ENCODE results near the gene TTC33. TPM values are rescaled to one million over a fixed set of nuclear protein-coding genes. Genes with fewer than 3 reads are reported as not detected.

The TTC33 gene
- total and polyA plus RNA-seq, 2 of the 4 experiments (the other 2 are of a cell fraction), result 3.1 to 8.1 TPM

GRCh38 chr5:40799258-40799657 is 43.5 kb upstream of the TTC33 start:
- Histone ChIP-seq H3K4me2 (ENCODE audit: low read depth, low read length) (peak overlapping the region; percentile 64), H3K9ac (ENCODE audit: low read depth, low read length) (peak overlapping the region; percentile 5), H3K27ac (ENCODE audit: insufficient read depth, low read length) (peak overlapping the region; percentile 63), H3K23ac (ENCODE audit: low read depth, low read length) (peak overlapping the region; percentile 94), H3K4me3 (ENCODE audit: insufficient read depth, low read depth, low read length) (peak overlapping the region; percentile 85), H2AK5ac (ENCODE audit: low read depth, low read length) (peak overlapping the region; percentile 59; the same call in 1 of the 2 replicates), H3K4ac (ENCODE audit: low read depth, low read length) (peak overlapping the region; percentile 64; the same call in 1 of the 2 replicates), H2AFZ (replicated peaks; ENCODE audit: low read length, poor library complexity) (no peak overlapping the region), H3K18ac (ENCODE audit: low read depth, low read length) (peak overlapping the region; percentile 57), H4K20me1 (ENCODE audit: insufficient read depth, low read length) (peaks cover 32% of the 10 kb centered on the region), H2AK9ac (replicated peaks; ENCODE audit: low read depth, low read length, poor library complexity) (no peak overlapping the region), H2BK20ac (ENCODE audit: low read depth, low read length) (peak overlapping the region; percentile 59), H3K79me1 (ENCODE audit: low read depth in 1 of 2, low read length in 2 of 2) (peaks cover 0 to 26% of the 10 kb centered on the region in 2 experiments; a peak in 2 of 4 replicates), H4K91ac (ENCODE audit: insufficient read depth, low read depth, low read length) (peak overlapping the region; percentile 69), H3K27me3 (ENCODE audit: control insufficient read depth, insufficient read depth, low read length) (no peaks in the 10 kb centered on the region), H4K8ac (ENCODE audit: low read depth in 2 of 2, low read length in 2 of 2) (peak overlapping the region; percentile 4 to 60; a peak in 2 of 4 replicates), H2BK5ac (ENCODE audit: low read depth, low read length, poor library complexity, severe bottlenecking) (peak overlapping the region; percentile 87), H3K56ac (ENCODE audit: extremely low read depth, insufficient read depth, low read length) (peak overlapping the region; percentile 66; the same call in 1 of the 2 replicates), H3K14ac (replicated peaks; ENCODE audit: low read depth, low read length) (peak overlapping the region; percentile 88), H3K9me1 (ENCODE audit: insufficient read depth, low read length) (peaks cover 3% of the 10 kb centered on the region; the same call in 1 of the 2 replicates), H3K9me3 (ENCODE audit: control insufficient read depth, insufficient read depth, low read length) (no peaks in the 10 kb centered on the region), H4K5ac (ENCODE audit: low read depth, low read length) (peak overlapping the region; percentile 18), H2BK120ac (ENCODE audit: low read depth, low read length) (peak overlapping the region; percentile 68), H3K4me1 (ENCODE audit: control insufficient read depth, insufficient read depth, low read length) (peaks cover 2% of the 10 kb centered on the region; the same call in 1 of the 2 replicates), H3K36me3 (ENCODE audit: control insufficient read depth, insufficient read depth, low read length) (peaks cover 2% of the 10 kb centered on the region), H2BK15ac (ENCODE audit: low read depth, low read length) (peak overlapping the region; percentile 45; the same call in 1 of the 3 replicates)
- BruUV-seq (replicated peaks), result no TSS peak
- DNase-seq, result peak; percentile 33
- intact Hi-C loops (cut with micrococcal nuclease), result no loop called here
- CTCF ChIA-PET, result interaction anchor here (0.6 to 1.2 kb wide), 2 partner anchors 9 to 50 kb away, joined by 3 to 5 read pairs; no protein-coding TSS in a partner anchor
- in situ Hi-C loops (cut with MboI; ENCODE audit: low sequenced_read_pairs), result no loop called here
- dilution Hi-C loops (cut with HindIII; ENCODE audit: low sequenced_read_pairs, unreplicated experiment), result no loop called here
- no peak for ATAC-seq (ENCODE audit: low read depth)
- WGBS, 2 experiments (ENCODE audit: extremely low coverage in 2 of 2, insufficient read length in 1 of 2), result no CpG with 5 or more reads among the region's 1 CpG
- TF ChIP-seq USF2 (IDR thresholded peaks at IDR 0.05; ENCODE audit: low read depth, low read length), result no peak
- TF ChIP-seq RAD21 (IDR thresholded peaks at IDR 0.05; ENCODE audit: low read length), result no peak
- TF ChIP-seq MXI1 (IDR thresholded peaks at IDR 0.05; ENCODE audit: borderline replicate concordance, low read depth, low read length), result no peak
- no peak for TF ChIP-seq RCOR1 (IDR thresholded peaks at IDR 0.05; ENCODE audit: insufficient replicate concordance, low read length)
- no peak for TF ChIP-seq BHLHE40 (IDR thresholded peaks at IDR 0.05; ENCODE audit: low read depth, low read length)
- TF ChIP-seq FOS (IDR thresholded peaks at IDR 0.05; ENCODE audit: low read depth, low read length), result no peak
- no peak for TF ChIP-seq MAZ (IDR thresholded peaks at IDR 0.05; ENCODE audit: borderline replicate concordance, low read depth, low read length)
- no peak for TF ChIP-seq SMC3 (IDR thresholded peaks at IDR 0.05; ENCODE audit: low read depth, low read length)
- POLR2A ChIA-PET (ENCODE audit: unreplicated experiment), result interaction anchor here (0.7 to 0.8 kb wide), 2 partner anchors 42 to 846 kb away, joined by 5 to 28 read pairs; no protein-coding TSS in a partner anchor

Data from IMR-90 (cell line).